ENCODE measurements around the gene TFEB.

Gene TFEB

DNA sequence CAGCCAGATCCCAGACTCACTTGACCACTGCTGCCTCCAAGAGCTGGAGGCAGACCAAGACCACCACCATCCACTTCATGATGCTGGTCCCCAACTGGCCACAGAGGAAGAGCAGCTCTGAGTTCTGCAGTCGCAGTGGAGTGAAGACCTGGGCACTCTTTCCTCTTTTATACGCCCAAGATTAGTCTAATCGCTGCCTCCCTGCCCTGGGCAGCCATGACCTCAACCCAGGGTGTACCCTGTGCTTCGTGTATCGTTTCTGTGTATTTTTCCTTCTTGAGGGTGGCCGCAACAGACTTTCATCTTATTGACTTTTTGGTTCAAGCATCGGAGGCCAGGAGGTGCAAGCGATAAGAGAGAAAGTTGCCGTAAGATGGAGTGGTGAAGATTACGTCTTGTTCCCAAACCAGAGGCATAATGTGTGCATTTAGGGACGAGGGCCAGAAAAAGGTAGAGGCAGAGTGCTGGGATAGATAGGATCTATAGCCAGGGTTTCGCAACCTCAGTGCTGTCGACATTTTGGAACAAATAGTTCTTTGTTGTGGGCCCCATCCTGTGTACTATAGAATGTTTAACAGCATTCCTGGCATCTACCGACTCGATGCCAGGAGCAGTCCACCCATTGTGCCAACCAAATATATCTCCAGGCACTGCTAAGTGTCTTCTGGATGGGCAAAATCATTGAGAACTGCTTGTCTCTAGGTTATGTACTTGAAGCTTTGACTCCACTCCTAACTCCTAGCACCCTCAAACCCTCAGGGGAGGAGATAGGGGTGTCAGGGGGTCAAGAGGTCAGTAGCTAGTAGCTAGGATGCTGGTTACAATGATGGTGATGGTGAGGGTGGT, 12.1 kb upstream of the TFEB start, which contains the start of gene PGC:
Gene PGC (minus strand): TSS at position 142 of the 846 bp plus-strand sequence. CDS start 63 bp downstream, at position 79.
- no peak for TF ChIP-seq CTCF (IDR thresholded peaks at IDR 0.05)

DNA sequence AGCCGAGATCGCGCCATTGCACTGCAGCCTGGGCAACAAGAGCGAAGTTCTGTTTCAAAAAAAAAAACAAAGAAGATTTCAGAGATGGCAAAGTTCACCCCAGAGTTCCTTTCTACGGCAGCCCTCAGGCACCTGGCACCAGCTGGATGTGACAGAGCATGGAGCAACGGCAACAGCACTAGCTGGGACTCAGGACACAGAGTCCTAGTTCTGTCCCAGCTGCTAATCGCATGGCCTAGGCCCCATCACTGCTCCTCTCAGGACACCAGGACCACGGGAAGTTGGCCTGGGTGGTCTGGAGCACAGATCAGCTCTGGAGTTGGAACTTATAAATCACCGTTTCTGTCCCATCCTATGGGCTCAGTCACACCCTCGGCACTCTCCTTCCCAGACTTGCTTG, 10.7 kb upstream of the TFEB start:
- no peak for TF ChIP-seq CTCF (IDR thresholded peaks at IDR 0.05)

- TF ChIP-seq CTCF (IDR thresholded peaks at IDR 0.05), result no peak
Observed at GRCh38 chr6:41744236-41744787, 8.9 kb upstream of the TFEB start.

DNA sequence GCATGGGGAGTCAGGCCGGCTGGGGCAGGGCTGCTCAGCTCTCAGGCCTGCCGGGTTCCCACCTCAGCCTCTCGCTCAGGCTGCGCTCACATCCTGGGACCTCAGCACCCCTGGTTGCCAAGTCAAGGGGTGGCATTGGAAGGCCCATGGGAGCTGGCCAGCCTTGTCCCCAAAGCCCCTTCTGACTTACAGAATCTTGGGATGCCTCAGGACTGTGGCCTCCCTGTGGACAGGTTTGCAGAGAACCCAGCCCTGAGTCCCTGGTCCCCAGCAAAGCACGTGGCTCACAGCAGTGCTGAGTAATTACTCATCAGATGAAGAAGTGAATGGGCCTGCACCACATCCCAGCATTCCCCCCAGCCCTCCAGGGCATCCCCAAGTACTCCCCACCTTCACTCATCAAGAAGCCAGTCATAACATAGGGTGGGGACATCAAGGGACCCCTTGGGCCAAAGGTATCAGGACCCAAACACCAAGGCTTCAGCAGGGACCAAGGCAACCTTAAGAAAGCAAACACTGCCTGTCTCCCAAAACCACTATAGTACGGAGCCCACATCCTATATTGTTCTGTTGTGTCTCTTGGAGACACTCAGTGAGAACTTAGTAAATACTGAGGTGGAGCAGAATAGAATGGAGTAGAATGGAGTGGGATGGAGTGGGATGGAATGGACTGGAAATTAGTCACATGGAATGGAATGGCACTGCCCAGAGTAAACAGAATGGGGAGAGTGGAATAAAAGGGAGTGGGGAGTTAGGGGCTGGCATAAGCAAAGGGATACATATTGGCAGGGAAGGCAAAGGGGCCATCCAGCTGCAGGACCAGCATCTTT, 8.2 kb upstream of the TFEB start:
- no peak for TF ChIP-seq CTCF (IDR thresholded peaks at IDR 0.05)

DNA sequence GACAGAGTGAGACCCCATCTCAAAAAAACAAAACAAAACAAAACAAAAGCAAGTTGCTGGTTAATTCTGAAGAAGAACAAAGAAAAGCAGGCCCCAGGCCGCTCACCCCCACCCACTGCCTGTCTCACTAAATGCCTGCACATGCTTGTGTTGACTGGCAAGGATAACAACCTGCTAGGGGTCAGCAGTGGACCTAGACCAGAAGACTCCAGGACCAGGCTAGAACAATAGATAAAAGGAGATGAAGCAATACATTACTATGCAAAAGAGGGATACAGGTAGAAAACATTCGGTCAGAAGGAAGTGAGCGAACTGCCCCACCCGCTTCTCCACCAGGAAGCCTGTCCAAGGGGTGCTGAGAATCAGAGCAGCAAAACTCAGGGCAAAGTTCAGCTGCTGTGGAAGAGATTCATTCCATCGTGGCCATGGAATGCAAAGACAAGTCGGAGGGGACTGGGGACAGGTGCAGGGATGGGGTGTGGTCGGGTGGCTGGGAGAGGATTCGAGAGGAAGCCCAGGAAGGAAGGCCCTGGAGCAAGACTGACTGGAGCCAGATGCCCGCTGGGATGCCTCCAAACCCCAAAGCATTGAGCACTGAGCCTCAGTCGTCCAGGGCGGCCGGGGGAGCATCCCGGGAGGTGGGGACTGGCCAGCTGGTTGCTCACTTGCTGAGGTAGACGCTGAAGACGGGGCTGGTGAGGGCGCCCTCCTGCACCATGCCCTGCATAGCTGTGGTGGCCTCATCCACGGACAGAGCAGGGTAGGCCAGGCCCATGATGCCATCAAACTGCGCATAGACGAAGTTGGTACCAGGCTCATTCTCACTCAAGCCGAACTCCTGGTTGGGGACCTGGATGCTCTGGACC, 6.5 kb upstream of the TFEB start:
- TF ChIP-seq CTCF (IDR thresholded peaks at IDR 0.05), result no peak

- TF ChIP-seq CTCF (IDR thresholded peaks at IDR 0.05), result no peak
Observed at GRCh38 chr6:41740366-41741162, 5.2 kb upstream of the TFEB start.

Measured in LNCAP (cell line).